DMS79 (cell line): Measurements from ENCODE around the gene AKR1C3.
"Not testable (repeated sequence)": the region's sequence is repeated elsewhere in the genome, so short reads cannot be mapped to it uniquely, and the experiment has no call there.

ENCODE experiments used
- DNase-seq: peaks from one replicate; lab custom pipeline; 2025; lab: John Stamatoyannopoulos, UW

AKR1C3 gene

GRCh38 chr10:5094265-5095205 is at the start of gene AKR1C3:
TSS of gene AKR1C3 (plus strand) at chr10:5094414. CDS start at chr10:5094445, 31 bp downstream.
- no peak for DNase-seq

- no peak for DNase-seq
Measured at GRCh38 chr10:5045095-5045494, 49.1 kb upstream of the AKR1C3 start.

DNA sequence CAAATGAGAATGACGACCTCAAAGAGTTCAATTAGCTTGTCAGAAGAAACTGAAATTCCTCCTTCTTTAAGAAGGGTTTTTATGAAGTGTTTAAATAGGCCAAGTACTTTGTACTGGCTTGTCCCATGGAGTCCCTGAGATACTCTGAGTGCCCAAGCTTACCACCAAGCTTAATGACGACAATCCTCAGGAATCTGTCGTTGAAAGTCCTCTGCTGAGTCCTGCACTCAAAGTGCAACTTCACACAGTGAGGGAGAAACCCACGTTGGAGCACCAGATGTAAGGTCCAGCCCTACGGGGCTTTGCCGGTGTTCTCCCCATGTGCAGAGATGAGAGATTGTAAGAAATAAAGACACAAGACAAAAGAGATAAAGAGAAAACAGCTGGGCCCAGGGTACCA is 47.8 kb upstream of the AKR1C3 start:
- no peak for DNase-seq

DNA sequence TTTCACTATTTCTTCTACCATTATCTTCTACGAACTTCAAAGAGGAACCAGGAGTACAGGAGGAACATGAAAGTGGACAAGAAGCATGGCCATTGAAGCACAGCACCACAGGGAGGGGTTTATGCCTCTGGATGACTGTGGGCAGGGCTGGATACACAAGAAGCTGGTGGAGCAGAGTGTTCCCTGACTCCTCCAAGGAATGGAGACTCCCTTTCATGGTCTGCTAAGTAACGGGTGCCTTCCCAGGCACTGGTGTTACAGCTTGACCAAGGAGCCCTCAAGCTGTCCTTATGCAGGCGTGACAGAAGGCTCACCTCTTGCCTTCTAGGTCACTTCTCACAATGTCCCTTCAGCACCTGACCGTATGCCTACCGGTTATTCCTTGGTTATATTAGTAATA is 47.2 kb upstream of the AKR1C3 start:
- DNase-seq: not testable (repeated sequence)

DNA sequence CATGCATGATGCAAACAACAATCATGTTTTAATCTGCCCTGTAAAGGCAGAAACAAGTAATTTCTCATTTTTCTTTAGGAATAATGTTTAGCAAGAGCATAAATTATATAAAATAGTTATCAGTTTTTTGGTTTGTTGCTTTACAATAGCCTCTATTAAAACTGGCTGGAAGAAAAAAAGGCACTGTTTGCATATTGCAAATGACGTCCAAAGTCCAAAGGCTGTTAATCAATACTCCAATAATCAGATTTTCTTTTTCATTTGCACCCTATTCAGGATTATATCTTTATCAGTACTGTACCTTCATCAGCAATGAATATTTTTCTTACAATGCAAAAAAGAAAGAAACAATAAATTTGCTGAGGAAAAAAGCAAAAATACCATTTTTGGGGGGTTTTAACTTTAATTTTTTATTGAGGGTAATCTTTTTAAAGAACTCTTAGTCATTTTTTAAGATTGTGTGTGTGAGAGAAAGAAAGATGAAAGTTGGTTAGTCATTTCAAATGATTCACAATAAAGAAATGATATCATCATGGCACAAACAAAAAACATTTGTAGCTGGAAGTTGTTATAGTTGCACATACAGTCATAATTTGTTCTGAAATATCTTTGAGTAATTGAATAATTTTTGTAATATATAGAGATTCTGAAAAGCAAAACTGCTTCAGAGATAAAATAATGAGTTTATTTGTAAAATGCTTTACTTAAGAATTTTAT is 46.1 kb upstream of the AKR1C3 start:
- no peak for DNase-seq

- DNase-seq: not testable (repeated sequence)
Measured at GRCh38 chr10:5052951-5053500, 41.2 kb upstream of the AKR1C3 start.

DNA sequence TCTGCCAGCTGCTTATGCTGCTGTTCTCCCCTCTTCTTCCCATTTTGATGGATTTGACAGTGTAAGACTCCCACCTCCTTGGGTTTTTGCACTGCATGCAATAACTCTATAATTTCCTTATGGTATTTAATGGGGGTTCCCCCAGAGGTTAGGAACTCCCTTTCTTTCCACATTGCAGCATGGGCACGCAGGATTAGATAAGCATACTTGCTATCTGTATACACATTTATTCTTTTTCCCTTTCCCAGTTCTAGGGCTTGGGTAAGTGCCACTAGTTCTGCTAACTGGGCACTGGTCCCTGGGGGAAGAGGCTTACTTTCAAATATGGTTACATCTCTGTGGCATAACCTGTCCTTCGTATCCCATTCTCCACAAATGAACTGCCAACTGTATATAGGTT is 39.4 kb upstream of the AKR1C3 start:
- not testable (repeated sequence) for DNase-seq

DNA sequence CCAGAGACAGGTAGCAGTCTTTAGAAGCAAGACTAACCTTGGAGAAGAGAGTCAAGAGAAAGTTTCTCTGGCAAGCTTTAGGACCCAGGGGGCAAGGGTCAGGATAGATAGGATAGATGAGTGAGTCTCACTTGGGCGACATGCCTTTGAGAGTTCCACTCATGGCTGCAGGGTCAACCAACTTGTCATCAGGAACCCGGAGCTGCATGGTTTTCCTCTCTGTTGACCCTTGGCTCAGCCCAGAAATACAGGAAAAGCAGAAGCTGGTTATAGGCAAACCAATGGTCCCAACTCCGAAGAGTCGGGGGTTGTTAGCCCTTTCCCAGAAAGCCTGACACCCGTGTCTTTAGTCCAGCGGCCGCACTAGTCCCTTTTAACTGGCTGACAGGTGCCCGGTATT is 34.9 kb upstream of the AKR1C3 start:
- not testable (repeated sequence) for DNase-seq

GRCh38 chr10:5060791-5061190 is 33.4 kb upstream of the AKR1C3 start:
- not testable (repeated sequence) for DNase-seq

DNA sequence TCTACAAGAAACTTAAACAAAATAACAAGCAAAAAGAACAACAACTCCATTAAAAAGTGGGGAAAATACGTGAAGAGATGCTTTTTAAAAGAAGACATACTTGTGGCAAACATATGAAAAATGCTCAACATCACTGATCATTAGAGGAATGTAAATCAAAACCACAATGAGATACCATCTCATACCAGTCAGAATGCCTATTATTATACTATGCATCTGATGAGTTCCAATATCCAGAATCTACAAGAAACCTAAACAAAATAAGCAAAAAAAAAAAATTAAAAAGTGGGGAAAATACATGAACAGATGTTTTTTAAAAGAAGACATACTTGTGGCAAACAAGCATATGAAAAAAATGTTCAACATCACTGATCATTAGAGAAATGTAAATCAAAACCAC is 29.6 kb upstream of the AKR1C3 start:
- no peak for DNase-seq

DNA sequence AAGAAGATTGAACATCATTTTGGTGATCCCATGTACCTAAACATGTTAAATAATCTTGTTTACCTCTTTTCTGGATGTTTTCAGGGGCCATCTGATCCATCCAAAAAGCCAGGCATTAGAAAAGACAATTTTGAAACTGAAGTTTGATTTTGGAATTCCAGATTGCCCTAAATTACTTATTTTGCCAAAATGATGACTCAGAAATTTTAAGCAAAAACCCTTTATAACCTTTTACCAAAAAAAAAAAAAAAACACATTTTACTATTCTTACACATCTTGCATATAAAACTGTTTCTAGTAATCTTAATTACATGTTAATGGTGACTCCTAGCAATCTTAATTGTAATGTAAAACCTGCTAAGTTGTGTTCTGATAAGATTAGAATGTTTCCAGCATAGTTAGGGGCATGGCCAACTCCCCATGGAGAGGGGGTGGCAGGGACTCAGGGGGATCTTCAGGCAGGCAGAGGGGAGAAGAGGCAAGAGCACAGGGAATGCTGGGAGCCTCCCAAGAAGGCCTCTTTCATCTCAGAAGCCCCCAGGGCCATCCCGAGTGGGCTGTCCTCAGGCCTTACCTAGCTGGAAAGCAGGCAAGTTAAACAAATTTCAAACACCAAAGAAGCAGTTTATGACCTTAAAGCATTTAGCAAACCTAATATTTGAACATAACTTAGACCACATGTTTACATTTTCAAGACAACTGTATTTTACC is 25.8 kb upstream of the AKR1C3 start:
- DNase-seq: no peak

- no peak for DNase-seq
Measured at GRCh38 chr10:5070648-5071410, 23.4 kb upstream of the AKR1C3 start.

GRCh38 chr10:5071411-5072198 is 22.6 kb upstream of the AKR1C3 start:
- DNase-seq: no peak

- DNase-seq: no peak
Measured at GRCh38 chr10:5073659-5074058, 20.6 kb upstream of the AKR1C3 start.

GRCh38 chr10:5076615-5077014 is 17.6 kb upstream of the AKR1C3 start:
- no peak for DNase-seq

GRCh38 chr10:5078547-5079180 is 15.6 kb upstream of the AKR1C3 start:
- DNase-seq: no peak

DNA sequence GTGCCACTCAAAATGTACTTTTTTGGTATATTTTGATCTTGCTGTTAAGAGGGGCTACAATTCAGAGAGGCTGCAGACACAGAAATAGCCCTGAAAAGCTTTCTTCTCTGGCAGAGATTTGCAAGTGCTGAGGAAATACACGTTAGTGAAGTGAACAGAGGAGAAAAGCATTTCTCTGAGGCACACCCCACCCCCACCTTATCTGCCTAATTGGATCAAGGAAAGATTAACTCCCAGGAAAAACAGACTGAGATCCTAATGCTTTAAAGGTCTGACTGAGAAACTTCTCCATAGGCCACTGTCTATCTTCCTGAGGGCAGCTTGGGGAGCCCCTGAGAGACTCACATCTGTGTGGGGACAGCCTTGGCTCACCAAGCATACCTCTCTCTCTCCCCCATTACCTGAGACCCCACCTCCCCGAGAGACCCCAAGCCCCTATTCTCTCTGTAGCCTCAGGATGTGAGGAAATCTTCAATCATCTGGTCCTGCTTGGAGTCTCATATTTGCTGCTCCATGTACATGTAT is 14.8 kb upstream of the AKR1C3 start:
- DNase-seq: no peak

DNA sequence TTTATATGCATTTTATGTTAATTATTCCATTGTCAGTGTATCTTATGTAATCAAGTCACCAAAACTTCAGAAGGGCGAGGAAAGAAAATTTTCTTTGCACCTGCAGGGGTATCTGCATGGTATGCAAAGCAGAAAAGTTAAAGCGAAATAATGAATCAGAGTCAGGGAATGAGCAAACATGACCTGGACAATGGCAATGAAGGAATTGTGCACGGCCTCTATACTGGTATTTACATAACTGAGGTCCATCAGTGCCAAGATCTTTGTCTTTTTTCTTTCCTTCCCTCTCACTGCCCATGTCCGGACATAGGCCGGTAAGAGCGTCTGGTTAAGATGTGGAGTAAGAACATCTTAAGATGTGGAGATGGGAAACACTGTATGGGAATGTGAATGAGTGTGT is 14.4 kb upstream of the AKR1C3 start:
- DNase-seq: no peak

- DNase-seq: no peak
Measured at GRCh38 chr10:5081091-5081490, 13.1 kb upstream of the AKR1C3 start.

DNA sequence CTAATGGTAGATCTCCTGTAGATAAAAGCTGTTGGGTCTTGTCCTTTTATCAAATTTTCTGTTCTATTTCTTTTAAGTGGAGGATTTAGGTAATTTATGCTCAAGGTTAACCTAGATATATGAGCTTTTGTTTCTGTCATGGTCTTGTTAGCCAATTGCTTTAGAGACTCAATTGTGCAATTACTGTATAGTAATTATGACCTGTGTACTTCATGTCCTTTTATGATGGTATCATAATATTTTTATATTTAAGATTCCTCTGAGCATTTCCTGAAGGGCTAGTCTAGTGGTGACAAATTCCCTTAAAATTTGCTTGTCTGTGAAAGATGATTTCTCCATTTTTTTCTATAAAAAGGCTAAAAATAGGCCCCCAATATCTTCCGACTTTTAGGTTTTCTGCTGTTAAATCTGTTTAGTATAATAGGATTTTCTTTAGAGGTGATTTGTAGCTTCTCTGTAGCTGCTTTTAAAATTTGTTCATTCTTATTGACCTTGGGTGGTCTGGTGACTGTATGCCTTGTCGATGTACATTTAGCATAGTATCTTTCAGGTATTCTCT is 5.4 kb upstream of the AKR1C3 start:
- DNase-seq: no peak
